Ramos (cell line): ENCODE measurements around the gene KCNMA1.

Experiments
- in situ Hi-C: fragments of 300-500 bp; cut with MboI; formaldehyde crosslinking; loops from one replicate; pipeline ENCODE4 v1.14.3; 2022; ENCODE audit warnings: low sequenced_read_pairs; ENCODE audit not compliant: unreplicated experiment

KCNMA1 gene

GRCh38 chr10:77332256-77332655 is 305.4 kb downstream of the KCNMA1 start:
- in situ Hi-C loops: no loop called here

- in situ Hi-C loops: no loop called here
Measured at GRCh38 chr10:77328272-77328816, 309.3 kb downstream of the KCNMA1 start.

- in situ Hi-C loops: no loop called here
Measured at GRCh38 chr10:77325233-77325537, 312.4 kb downstream of the KCNMA1 start.

GRCh38 chr10:77321838-77322237 is 315.8 kb downstream of the KCNMA1 start:
- in situ Hi-C loops: no loop called here

- in situ Hi-C loops: no loop called here
Measured at GRCh38 chr10:77320971-77321471, 316.6 kb downstream of the KCNMA1 start.

- in situ Hi-C loops: no loop called here
Measured at GRCh38 chr10:77319557-77319956, 318.1 kb downstream of the KCNMA1 start.

- in situ Hi-C loops: no loop called here
Measured at GRCh38 chr10:77318739-77319138, 318.9 kb downstream of the KCNMA1 start.

GRCh38 chr10:77317221-77317620 is 320.4 kb downstream of the KCNMA1 start:
- in situ Hi-C loops: no loop called here

- in situ Hi-C loops: no loop called here
Measured at GRCh38 chr10:77315496-77316129, 322.0 kb downstream of the KCNMA1 start.

GRCh38 chr10:77313066-77313750 is 324.4 kb downstream of the KCNMA1 start:
- in situ Hi-C loops: no loop called here

- in situ Hi-C loops: no loop called here
Measured at GRCh38 chr10:77311186-77311585, 326.4 kb downstream of the KCNMA1 start.

GRCh38 chr10:77310288-77310840 is 327.2 kb downstream of the KCNMA1 start:
- in situ Hi-C loops: no loop called here

GRCh38 chr10:77309509-77309908 is 328.1 kb downstream of the KCNMA1 start:
- in situ Hi-C loops: no loop called here

GRCh38 chr10:77309092-77309491 is 328.5 kb downstream of the KCNMA1 start:
- in situ Hi-C loops: no loop called here

- in situ Hi-C loops: no loop called here
Measured at GRCh38 chr10:77308084-77308732, 329.4 kb downstream of the KCNMA1 start.

- in situ Hi-C loops: no loop called here
Measured at GRCh38 chr10:77306666-77307065, 330.9 kb downstream of the KCNMA1 start.

GRCh38 chr10:77305650-77306632 is 331.7 kb downstream of the KCNMA1 start:
- in situ Hi-C loops: no loop called here

GRCh38 chr10:77304192-77304591 is 333.4 kb downstream of the KCNMA1 start:
- in situ Hi-C loops: no loop called here

GRCh38 chr10:77301305-77301730 is 336.3 kb downstream of the KCNMA1 start:
- in situ Hi-C loops: no loop called here
